ENCODE results near the gene ARHGAP26.
"Not testable (repeated sequence)": the region's sequence is repeated elsewhere in the genome, so short reads cannot be mapped to it uniquely, and the experiment has no call there.

The ARHGAP26 gene

GRCh38 chr5:142997591-142997990 lies 227.4 kb downstream of the ARHGAP26 start:
- peaks cover 4% of the 10 kb centered on the region for H3K4me1 ChIP-seq (ENCODE audit: control insufficient read depth, insufficient read depth, low read length)

GRCh38 chr5:142998316-142999020 lies 228.3 kb downstream of the ARHGAP26 start:
- no peaks in the 10 kb centered on the region for H3K9me3 ChIP-seq (ENCODE audit: control insufficient read depth, low read length)
- no peaks in the 10 kb centered on the region for H3K36me3 ChIP-seq (ENCODE audit: control insufficient read depth, insufficient read depth, low read length)
- H3K27me3 ChIP-seq (ENCODE audit: control insufficient read depth, insufficient read depth, low read length), result no peaks in the 10 kb centered on the region
- H3K4me1 ChIP-seq (ENCODE audit: control insufficient read depth, insufficient read depth, low read length), result peaks cover 4% of the 10 kb centered on the region
- no peak overlapping the region for H3K9ac ChIP-seq (ENCODE audit: low read length)
- no peak overlapping the region for H3K4me3 ChIP-seq (ENCODE audit: low read length)

More at GRCh38 chr5:142997591-142997990, 227.4 kb downstream of the ARHGAP26 start:
- no peaks in the 10 kb centered on the region for H3K27me3 ChIP-seq (ENCODE audit: control insufficient read depth, insufficient read depth, low read length)
- H3K36me3 ChIP-seq (ENCODE audit: control insufficient read depth, insufficient read depth, low read length), result no peaks in the 10 kb centered on the region
- no peak overlapping the region for H3K9ac ChIP-seq (ENCODE audit: low read length)
- no peak overlapping the region for H3K4me3 ChIP-seq (ENCODE audit: low read length)
- H3K9me3 ChIP-seq (ENCODE audit: control insufficient read depth, low read length), result no peaks in the 10 kb centered on the region

GRCh38 chr5:143000551-143000950 lies 230.4 kb downstream of the ARHGAP26 start:
- H3K4me3 ChIP-seq (ENCODE audit: low read length); H3K9ac ChIP-seq (ENCODE audit: low read length); H3K27me3 ChIP-seq (ENCODE audit: control insufficient read depth, insufficient read depth, low read length); H3K9me3 ChIP-seq (ENCODE audit: control insufficient read depth, low read length); H3K36me3 ChIP-seq (ENCODE audit: control insufficient read depth, insufficient read depth, low read length); H3K4me1 ChIP-seq (ENCODE audit: control insufficient read depth, insufficient read depth, low read length): not testable (repeated sequence)

GRCh38 chr5:143001764-143002351 lies 231.7 kb downstream of the ARHGAP26 start:
- Histone ChIP-seq H3K36me3 (ENCODE audit: control insufficient read depth, insufficient read depth, low read length) (no peaks in the 10 kb centered on the region), H3K4me1 (ENCODE audit: control insufficient read depth, insufficient read depth, low read length) (peaks cover 4% of the 10 kb centered on the region), H3K9me3 (ENCODE audit: control insufficient read depth, low read length) (no peaks in the 10 kb centered on the region), H3K27me3 (ENCODE audit: control insufficient read depth, insufficient read depth, low read length) (no peaks in the 10 kb centered on the region), H3K9ac (ENCODE audit: low read length) (peak overlapping the region; percentile 35), H3K4me3 (ENCODE audit: low read length) (no peak overlapping the region)

- Histone ChIP-seq H3K27me3 (ENCODE audit: control insufficient read depth, insufficient read depth, low read length) (no peaks in the 10 kb centered on the region), H3K4me1 (ENCODE audit: control insufficient read depth, insufficient read depth, low read length) (peaks cover 4% of the 10 kb centered on the region), H3K4me3 (ENCODE audit: low read length) (no peak overlapping the region), H3K36me3 (ENCODE audit: control insufficient read depth, insufficient read depth, low read length) (no peaks in the 10 kb centered on the region), H3K9me3 (ENCODE audit: control insufficient read depth, low read length) (no peaks in the 10 kb centered on the region), H3K9ac (ENCODE audit: low read length) (peak overlapping the region; percentile 0)
These were observed 232.5 kb downstream of the ARHGAP26 start for GRCh38 chr5:143002459-143003327.

GRCh38 chr5:143003328-143003636 lies 233.1 kb downstream of the ARHGAP26 start:
- Histone ChIP-seq H3K9me3 (ENCODE audit: control insufficient read depth, low read length) (no peaks in the 10 kb centered on the region), H3K4me1 (ENCODE audit: control insufficient read depth, insufficient read depth, low read length) (peaks cover 4% of the 10 kb centered on the region), H3K9ac (ENCODE audit: low read length) (peak overlapping the region; percentile 0), H3K27me3 (ENCODE audit: control insufficient read depth, insufficient read depth, low read length) (no peaks in the 10 kb centered on the region), H3K4me3 (ENCODE audit: low read length) (no peak overlapping the region), H3K36me3 (ENCODE audit: control insufficient read depth, insufficient read depth, low read length) (no peaks in the 10 kb centered on the region)

GRCh38 chr5:143004361-143005145 lies 234.4 kb downstream of the ARHGAP26 start:
- peaks cover 4% of the 10 kb centered on the region for H3K4me1 ChIP-seq (ENCODE audit: control insufficient read depth, insufficient read depth, low read length)
- no peak overlapping the region for H3K4me3 ChIP-seq (ENCODE audit: low read length)
- H3K27me3 ChIP-seq (ENCODE audit: control insufficient read depth, insufficient read depth, low read length), result no peaks in the 10 kb centered on the region
- H3K36me3 ChIP-seq (ENCODE audit: control insufficient read depth, insufficient read depth, low read length), result no peaks in the 10 kb centered on the region
- H3K9ac ChIP-seq (ENCODE audit: low read length), result no peak overlapping the region
- H3K9me3 ChIP-seq (ENCODE audit: control insufficient read depth, low read length), result no peaks in the 10 kb centered on the region

DNA sequence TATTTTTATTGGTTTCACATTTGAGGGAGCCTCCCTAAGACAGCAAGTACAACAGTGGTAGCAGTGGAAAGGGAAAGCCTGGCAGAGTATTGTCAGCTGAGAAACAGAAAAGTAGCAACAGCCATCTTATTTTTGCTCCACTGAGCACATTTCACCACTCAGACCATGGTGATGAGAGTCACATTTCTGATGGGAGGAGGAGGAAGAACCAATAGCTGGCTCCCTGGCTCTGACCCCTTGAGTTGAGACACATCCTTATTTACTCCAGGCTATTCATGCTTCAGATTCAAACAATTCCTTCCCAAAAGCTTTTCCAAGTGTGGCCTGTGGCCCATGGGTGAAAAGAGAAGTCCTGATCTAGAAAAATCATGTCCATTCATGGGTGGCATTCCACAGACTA lies 236.3 kb downstream of the ARHGAP26 start:
- H3K4me1 ChIP-seq (ENCODE audit: control insufficient read depth, insufficient read depth, low read length), result peaks cover 4% of the 10 kb centered on the region
- no peaks in the 10 kb centered on the region for H3K27me3 ChIP-seq (ENCODE audit: control insufficient read depth, insufficient read depth, low read length)
- no peak overlapping the region for H3K4me3 ChIP-seq (ENCODE audit: low read length)

DNA sequence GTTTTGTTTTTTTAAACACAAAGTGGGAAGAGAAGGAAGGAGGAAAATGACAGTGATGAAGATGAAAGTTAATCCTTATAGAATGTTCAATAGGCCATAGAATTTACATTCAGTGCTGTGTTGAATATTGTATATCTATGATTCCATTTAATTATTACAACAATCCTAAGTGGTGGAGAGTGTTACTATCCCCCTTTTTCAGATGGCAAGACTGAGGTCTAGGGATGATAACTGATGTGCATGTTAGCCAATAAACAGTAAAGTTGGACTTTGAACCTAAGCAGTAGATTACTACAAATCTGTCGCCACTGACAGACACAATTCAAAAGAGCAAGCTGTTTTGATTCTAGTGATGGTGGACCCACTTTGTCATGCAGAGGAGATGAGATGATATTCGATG lies 237.9 kb downstream of the ARHGAP26 start:
- Histone ChIP-seq H3K4me3 (ENCODE audit: low read length) (no peak overlapping the region), H3K27me3 (ENCODE audit: control insufficient read depth, insufficient read depth, low read length) (no peaks in the 10 kb centered on the region), H3K9ac (ENCODE audit: low read length) (no peak overlapping the region), H3K9me3 (ENCODE audit: control insufficient read depth, low read length) (no peaks in the 10 kb centered on the region), H3K4me1 (ENCODE audit: control insufficient read depth, insufficient read depth, low read length) (no peaks in the 10 kb centered on the region), H3K36me3 (ENCODE audit: control insufficient read depth, insufficient read depth, low read length) (no peaks in the 10 kb centered on the region)

More for the DNA sequence above, 236.3 kb downstream of the ARHGAP26 start:
- no peaks in the 10 kb centered on the region for H3K9me3 ChIP-seq (ENCODE audit: control insufficient read depth, low read length)
- H3K36me3 ChIP-seq (ENCODE audit: control insufficient read depth, insufficient read depth, low read length), result no peaks in the 10 kb centered on the region
- no peak overlapping the region for H3K9ac ChIP-seq (ENCODE audit: low read length)

GRCh38 chr5:143008809-143009521 lies 238.8 kb downstream of the ARHGAP26 start:
- H3K9me3 ChIP-seq (ENCODE audit: control insufficient read depth, low read length), result no peaks in the 10 kb centered on the region
- H3K4me1 ChIP-seq (ENCODE audit: control insufficient read depth, insufficient read depth, low read length), result no peaks in the 10 kb centered on the region
- no peak overlapping the region for H3K9ac ChIP-seq (ENCODE audit: low read length)
- no peak overlapping the region for H3K4me3 ChIP-seq (ENCODE audit: low read length)
- H3K27me3 ChIP-seq (ENCODE audit: control insufficient read depth, insufficient read depth, low read length), result no peaks in the 10 kb centered on the region
- H3K36me3 ChIP-seq (ENCODE audit: control insufficient read depth, insufficient read depth, low read length), result no peaks in the 10 kb centered on the region

DNA sequence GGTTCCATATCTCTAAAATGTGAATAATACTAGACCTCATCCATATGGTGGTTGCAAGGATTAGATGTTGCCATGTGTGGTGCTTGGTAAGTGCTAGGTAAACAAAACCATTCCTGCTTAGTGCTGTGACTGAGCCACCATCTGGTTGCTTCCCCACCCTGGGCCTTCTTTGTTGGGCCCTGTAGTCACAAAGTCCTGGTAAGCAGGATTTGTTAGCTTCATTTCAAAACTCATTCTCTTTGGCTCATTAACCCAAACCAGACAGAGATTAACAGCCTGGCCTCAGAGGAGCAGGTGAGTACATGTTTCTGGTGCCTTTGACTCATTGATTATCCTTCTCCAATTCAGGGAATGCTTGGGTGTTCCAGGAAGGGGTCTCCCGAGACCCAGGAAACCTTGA lies 240.2 kb downstream of the ARHGAP26 start:
- no peaks in the 10 kb centered on the region for H3K4me1 ChIP-seq (ENCODE audit: control insufficient read depth, insufficient read depth, low read length)

More for the DNA sequence above, 240.2 kb downstream of the ARHGAP26 start:
- H3K4me3 ChIP-seq (ENCODE audit: low read length), result no peak overlapping the region
- H3K9me3 ChIP-seq (ENCODE audit: control insufficient read depth, low read length), result no peaks in the 10 kb centered on the region
- H3K9ac ChIP-seq (ENCODE audit: low read length), result no peak overlapping the region
- H3K27me3 ChIP-seq (ENCODE audit: control insufficient read depth, insufficient read depth, low read length), result no peaks in the 10 kb centered on the region
- no peaks in the 10 kb centered on the region for H3K36me3 ChIP-seq (ENCODE audit: control insufficient read depth, insufficient read depth, low read length)
